Endometrial microvascular endothelial cells (primary cell): ENCODE results near the gene COPS7B. TPM values are rescaled to one million over a fixed set of nuclear protein-coding genes. Genes with fewer than 3 reads are reported as not detected.
"Not testable (repeated sequence)": the region's sequence is repeated elsewhere in the genome, so short reads cannot be mapped to it uniquely, and the experiment has no call there.

Experiments used
- in situ Hi-C: cut with HindIII; loops from 2 replicates; pipeline ENCODE4 v1.10.0; 2017; ENCODE audit warnings: low sequenced_read_pairs, low pct_unique_long_range_greater_than_20kb; ENCODE audit errors: inconsistent ontology term
- total RNA-seq: library from RNA; depleted of rRNA; stranded (reverse); fragments of >200 nt; gene quantifications from one replicate; pipeline ENCODE4 v1.2.3, GENCODE V29; 2015; ENCODE audit errors: inconsistent ontology term

Gene COPS7B
- 32.8 TPM for total RNA-seq

DNA sequence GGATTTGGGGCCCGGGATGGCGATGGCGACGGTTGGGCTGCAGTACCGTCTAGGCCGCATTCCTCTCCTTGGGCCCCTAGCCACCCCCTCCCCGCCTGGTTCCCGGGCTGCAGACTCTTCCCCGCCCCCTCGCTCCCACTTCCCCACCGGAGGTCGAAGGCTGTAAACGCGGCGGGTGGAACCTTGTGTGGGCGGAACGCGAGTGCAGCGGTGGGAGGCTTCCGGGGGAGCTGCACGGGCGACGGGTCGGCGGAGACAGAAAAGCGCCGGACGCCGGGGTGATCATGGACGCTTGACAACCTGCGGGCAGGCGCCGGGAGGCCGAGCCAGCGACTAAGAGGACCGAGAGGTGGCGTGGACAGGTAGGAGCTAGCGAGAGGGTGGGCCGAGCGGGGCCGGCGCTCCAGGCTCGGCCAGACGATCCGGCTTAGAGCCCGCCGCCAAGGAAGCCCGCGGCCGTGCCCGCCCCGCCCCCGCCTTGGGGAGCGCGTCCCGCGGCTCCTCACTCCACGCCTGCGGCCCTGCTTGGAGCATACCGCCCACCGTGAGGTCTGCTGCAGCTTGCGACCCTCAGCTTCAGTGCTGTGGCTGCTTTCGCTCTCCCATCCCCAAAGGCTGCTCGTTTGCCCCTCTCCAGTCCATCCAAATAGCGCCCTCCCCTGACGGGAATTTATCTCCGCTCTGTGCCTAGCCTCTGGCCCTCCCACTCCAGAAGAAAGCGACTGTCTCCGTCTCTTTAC lies at the start of gene COPS7B:
Gene COPS7B, plus strand, starts transcription at position 269 of the 740 bp plus-strand sequence. CDS start 2,126 bp downstream, outside the sequence.
- in situ Hi-C loops = no loop called here

GRCh38 chr2:231737761-231738160 lies 48.5 kb upstream of the COPS7B start:
- in situ Hi-C loops = no loop called here

DNA sequence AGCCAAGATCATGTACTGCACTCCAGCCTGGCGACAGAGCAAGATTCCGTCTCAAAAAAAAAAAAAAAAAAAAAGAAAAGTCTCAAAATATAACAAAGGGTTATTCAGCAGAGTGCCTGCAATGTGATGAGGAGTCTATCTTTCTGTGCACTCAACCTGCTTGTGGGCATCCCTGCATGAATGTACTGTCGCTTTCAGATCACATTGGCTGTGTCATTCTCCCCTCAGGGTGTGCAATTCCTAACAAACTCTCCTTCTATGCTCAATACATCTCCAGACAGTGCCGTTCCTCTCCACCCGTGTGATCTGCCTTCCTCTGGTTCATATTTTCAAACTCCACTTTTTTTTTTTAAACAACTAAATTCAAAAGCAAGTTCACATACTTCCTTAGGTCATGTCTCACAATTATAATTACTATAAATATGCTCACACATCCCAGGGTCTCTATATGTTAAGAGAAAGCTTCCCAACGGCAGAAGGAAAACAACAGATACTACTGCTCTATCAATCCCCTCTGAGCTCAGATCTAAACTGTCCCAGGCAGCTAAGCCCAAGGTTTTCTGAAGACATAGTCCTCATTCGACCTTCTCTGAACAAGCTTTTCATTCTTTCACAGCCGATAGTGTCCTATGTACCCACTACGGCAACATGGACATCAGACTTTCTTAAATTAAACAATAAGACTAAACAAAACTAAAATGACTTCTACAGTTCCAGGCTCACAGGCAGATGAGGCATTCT lies 42.7 kb upstream of the COPS7B start:
- in situ Hi-C loops = no loop called here

DNA sequence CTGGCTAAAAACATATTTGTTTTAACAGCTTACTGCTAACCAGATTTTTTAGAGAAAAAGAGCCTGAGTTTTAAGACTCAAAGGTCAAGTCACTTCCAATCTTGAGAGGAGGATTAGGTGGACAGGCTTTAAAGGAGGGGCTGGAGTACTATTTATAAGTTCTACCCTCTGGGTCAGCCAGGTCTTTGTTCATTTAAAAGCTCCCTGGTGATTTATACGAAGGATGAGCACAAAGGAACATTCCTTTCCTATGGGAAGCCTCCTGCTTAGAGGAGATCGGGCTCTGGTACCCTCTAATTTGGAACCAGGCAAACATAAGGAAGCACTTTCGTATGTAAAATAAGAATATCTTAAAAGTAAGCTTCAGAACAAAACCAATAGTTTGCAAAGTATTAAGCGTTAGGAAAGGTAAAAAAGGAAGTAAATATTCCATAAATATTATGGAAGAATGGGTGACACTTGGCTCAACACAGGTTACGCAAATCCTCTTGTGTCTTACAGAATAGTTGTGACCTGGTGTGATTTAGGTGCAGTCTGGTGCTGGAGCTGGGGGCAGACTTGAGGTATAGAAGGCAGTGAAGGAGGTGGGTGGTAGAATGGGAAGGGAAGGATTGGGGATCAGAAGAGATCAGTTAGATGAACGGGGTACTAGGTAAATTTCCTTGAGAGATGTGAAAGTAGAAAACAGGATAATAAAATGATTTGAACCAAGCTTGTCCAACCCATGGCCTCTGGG lies 40.8 kb upstream of the COPS7B start:
- in situ Hi-C loops = no loop called here

DNA sequence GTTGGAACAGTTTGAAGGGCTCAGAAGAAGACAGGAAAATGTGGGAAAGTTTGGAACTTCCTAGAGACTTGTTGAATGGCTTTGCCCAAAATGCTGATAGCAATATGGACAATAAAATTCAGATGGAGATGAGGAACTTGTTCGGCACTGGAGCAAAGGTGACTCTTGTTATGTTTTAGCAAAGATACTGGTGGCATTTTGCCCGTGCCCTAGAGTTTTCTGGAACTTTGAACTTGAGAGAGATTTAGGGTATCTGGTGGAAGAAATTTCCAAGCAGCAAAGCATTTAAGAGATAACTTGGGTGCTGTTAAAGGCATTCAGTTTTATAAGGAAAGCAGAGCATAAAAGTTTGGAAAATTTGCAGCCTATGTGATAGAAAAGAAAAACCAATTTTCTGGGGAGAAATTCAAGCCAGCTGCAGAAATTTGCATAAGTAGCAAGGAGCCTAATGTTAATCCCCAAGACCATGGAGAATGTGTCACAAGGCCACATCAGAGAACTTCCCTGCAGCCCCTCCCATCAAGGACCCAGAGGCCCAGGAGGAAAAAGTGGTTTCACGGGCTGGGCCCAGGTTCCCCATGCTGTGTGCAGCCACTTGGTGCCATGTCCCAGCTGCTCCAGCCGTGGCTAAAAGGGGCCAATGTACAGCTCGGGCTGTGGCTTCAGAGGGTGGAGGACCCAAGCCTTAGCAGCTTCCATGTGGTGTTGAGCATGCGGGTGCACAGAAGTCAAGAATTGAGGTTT lies 37.9 kb upstream of the COPS7B start:
- in situ Hi-C loops = not testable (repeated sequence)

DNA sequence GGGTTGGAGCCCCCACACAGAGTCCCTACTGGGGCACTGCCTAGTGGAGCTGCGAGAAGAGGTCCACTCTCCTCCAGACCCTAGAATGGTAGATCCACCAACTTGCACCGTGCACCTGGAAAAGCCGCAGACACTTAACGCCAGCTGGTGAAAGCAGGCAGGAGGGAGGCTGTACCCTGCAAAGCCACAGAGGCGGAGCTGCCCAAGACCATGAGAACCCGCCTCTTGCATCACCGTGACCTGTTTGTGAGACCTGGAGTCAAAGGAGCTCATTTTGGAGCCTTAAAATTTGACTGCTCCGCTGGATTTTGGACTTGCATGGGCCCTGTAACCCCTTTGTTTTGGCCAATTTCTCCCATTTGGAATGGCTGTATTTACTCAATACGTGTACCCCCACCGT lies 37.2 kb upstream of the COPS7B start:
- in situ Hi-C loops = not testable (repeated sequence)

- in situ Hi-C loops = no loop called here
Observed at GRCh38 chr2:231751042-231751815, 35.0 kb upstream of the COPS7B start.

DNA sequence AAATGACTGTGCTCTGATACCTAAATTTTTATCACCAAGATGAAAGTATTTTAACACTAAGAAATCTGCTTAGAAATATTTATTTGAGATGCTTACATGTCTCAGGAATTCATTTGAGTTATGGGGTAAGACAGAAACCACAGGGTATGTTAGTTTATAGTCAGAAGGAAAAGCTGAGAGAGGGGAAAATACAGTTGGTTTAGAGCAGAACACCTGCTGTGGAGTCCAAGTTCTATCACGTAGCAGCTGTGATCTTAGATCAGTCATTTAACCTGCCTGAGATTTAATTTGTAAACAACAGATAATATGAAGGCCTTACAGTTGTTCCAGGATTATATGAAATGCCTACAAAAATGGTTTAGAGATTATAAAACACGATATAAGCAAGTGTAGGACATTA lies 34.2 kb upstream of the COPS7B start:
- in situ Hi-C loops = no loop called here

GRCh38 chr2:231761735-231762134 lies 24.5 kb upstream of the COPS7B start:
- in situ Hi-C loops = no loop called here

DNA sequence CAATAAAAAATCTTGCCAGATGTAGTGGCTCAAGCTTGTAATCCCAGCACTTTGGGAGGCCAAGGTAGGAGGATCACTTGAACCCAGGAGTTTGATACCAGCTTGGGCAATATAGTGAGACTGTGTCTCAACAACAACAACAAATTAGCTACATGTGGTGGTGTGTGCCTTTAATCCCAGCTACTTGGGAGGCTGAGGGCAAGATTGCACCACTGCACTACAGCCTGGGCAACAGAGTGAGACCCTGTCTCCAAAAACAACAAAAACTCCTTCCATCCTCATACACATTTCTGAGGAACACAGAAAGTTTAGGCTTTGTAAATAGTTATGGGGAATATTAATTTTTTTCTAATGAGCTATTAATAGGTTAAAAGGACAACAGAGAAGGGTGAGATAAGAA lies 22.1 kb upstream of the COPS7B start:
- in situ Hi-C loops = no loop called here

DNA sequence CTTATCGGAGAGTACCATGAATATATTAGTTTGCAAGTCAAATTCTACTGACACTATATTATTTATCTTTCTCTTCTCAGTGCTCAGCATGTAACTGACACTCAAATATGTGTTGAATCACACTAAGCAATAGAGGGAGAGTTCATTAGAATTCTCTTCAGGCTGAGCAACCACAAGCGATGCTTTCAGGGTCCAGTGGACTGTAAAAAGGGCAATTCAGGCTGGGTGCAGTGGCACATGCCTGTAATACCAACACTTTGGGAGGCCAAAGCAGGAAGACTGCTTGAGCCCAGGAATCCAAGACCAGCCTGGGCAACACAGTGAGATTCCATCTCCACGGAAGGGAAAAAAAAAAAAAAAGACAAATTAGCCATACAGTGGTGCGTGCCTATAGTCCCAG lies 21.5 kb upstream of the COPS7B start:
- in situ Hi-C loops = no loop called here

GRCh38 chr2:231765496-231765929 lies 20.7 kb upstream of the COPS7B start:
- in situ Hi-C loops = no loop called here

DNA sequence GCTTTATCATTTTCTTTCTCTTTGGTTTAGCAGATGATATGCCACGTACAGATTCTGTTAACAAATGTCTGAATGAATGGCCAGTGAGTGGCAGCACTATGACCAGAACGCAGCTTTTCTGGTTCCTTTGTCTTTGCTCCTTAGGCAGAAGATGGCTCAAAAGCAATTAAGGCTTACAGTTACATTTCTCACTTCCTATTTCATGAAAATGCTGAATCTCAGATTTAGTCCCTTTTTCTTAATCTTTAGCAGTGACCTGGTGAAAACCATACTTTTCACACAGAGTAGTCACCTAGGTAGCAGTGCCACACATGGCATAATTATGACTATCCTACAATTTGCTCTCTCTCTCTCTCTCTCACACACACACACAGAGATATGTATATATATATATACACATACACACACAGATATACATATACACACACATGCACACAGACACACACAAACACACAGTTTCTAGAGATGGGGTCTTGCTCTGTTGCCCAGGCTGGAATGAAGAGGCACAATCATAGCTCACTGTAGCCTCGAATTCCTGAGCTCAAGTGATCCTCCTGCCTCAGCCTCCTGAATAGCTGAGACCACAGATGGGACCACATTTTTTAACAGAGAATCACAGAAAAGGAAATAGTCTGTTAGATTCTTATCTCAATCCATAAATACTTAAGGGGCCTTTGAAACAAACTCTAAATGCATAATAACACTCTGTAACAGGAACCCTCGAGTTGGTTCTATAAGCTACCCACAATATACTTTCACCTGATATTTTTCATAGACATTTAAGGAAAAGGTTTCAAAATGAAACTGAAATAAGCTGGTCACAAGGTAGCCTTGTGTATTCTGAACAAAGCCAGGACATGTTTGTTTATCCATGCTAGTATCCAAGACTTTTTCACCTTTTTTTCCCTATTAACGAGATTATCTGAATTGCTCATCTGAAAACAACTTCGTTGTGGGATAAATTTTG lies 16.8 kb upstream of the COPS7B start:
- in situ Hi-C loops = no loop called here

- in situ Hi-C loops = no loop called here
Observed at GRCh38 chr2:231780123-231780908, 5.9 kb upstream of the COPS7B start.

DNA sequence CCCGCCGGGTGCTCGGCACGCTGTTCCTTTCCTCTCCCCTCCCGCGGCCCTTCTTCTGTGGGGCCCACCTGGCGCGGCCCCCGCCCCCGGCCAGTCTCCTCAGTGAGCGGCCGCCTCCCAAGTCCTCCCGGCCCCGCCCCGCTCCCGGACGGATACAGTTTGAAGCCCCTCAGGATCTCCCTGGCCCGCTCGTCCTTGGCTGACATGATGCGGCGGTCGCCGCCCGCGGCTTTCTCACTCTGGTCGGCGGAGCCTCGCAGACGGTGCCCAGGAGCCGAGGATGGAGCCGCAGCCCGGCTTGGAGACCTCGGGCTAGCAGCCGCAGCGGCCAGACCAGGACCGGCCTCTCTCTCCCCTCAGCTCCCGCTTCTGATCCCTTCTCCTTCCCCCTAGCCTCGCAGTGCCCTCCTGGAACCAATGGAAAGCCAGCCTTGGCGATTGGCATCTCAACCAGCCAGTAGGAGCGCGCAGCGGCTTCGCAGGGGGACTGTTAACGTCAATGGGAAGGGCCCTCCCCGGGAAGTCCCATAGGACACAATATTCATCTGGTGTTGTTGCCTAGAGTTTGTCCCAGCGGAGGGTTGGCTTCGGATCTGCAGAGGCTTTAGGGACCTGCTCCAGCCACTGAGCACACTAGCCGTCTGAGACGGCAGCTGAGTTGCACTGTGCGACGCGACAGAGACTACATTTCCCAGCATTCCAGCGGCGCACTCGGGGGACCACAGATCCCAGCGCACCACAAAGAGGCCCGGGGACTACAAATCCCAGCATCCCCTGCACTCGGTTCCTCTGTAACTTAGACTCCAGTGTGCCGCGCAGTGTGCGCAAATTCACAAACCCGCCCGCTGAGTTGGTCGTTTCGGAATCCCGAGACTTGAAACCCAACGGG lies 5.1 kb upstream of the COPS7B start, which contains the start of gene PDE6D:
Gene PDE6D, minus strand, starts transcription at position 374 of the 889 bp plus-strand sequence. Its CDS starts 168 bp downstream, at position 206.
- in situ Hi-C loops = no loop called here
